ENCODE measurements around the gene ZNF750. TPM values are rescaled to one million over a fixed set of nuclear protein-coding genes. Genes with fewer than 3 reads are reported as not detected.

The ZNF750 gene
- total RNA-seq, 1 donor from 2014 or later = 0.34 TPM

GRCh38 chr17:82882715-82883418, 43.0 kb upstream of the ZNF750 start:
- H3K79me2 ChIP-seq (ENCODE audit: insufficient read depth, low read length) = peaks cover 23% of the 10 kb centered on the region
- peaks cover 2% of the 10 kb centered on the region for H3K27me3 Mint-ChIP-seq (ENCODE audit: low read depth, unreplicated experiment)

GRCh38 chr17:82881900-82882714, 42.3 kb upstream of the ZNF750 start:
- peaks cover 10% of the 10 kb centered on the region for H3K36me3 Mint-ChIP-seq (ENCODE audit: low read depth, unreplicated experiment)
- H3K27ac ChIP-seq (ENCODE audit: low read depth, low read length) = no peak overlapping the region

More at GRCh38 chr17:82882715-82883418, 43.0 kb upstream of the ZNF750 start:
- Histone ChIP-seq H3K36me3 (ENCODE audit: insufficient read depth, low read length) (no peaks in the 10 kb centered on the region), H3K9me3 (ENCODE audit: insufficient read depth, low read depth, low read length) (no peaks in the 10 kb centered on the region), H3K4me2 (ENCODE audit: low read length) (no peak overlapping the region), H4K20me1 (ENCODE audit: insufficient read depth, low read length) (peaks cover 10% of the 10 kb centered on the region), H3K27me3 (ENCODE audit: insufficient read depth, low read length) (no peaks in the 10 kb centered on the region), H3K4me3 (ENCODE audit: insufficient read depth, low read depth, low read length) (no peak overlapping the region), H3K4me1 (ENCODE audit: insufficient read depth, low read length) (peaks cover 7% of the 10 kb centered on the region), H2AFZ (ENCODE audit: low read depth, low read length) (no peak overlapping the region), H3K27ac (ENCODE audit: low read depth, low read length) (no peak overlapping the region), H3K9ac (ENCODE audit: low read length) (no peak overlapping the region)
- no peak overlapping the region for H3K27ac Mint-ChIP-seq (ENCODE audit: unreplicated experiment)
- DNase-seq (ENCODE audit: low read depth) (no peak), FAIRE-seq (no peak)
- H3K36me3 Mint-ChIP-seq (ENCODE audit: low read depth, unreplicated experiment) = peaks cover 17% of the 10 kb centered on the region
- TF ChIP-seq EZH2 (IDR thresholded peaks at IDR 0.05; ENCODE audit: insufficient read depth, low read length) (no peak), CTCF (IDR thresholded peaks at IDR 0.05; ENCODE audit: insufficient read depth, low read depth, low read length) (no peak)
- no peak overlapping the region for H3K4me3 Mint-ChIP-seq (ENCODE audit: unreplicated experiment)
- peaks cover 12% of the 10 kb centered on the region for H3K4me1 Mint-ChIP-seq (ENCODE audit: low read depth, unreplicated experiment)
- peaks cover 4% of the 10 kb centered on the region for H3K9me3 Mint-ChIP-seq (ENCODE audit: unreplicated experiment)

More at GRCh38 chr17:82881900-82882714, 42.3 kb upstream of the ZNF750 start:
- no peak for TF ChIP-seq EZH2 (IDR thresholded peaks at IDR 0.05; ENCODE audit: insufficient read depth, low read length)
- no peak for TF ChIP-seq CTCF (IDR thresholded peaks at IDR 0.05; ENCODE audit: insufficient read depth, low read depth, low read length)
- H3K4me2 ChIP-seq (ENCODE audit: low read length) = no peak overlapping the region
- no peak overlapping the region for H3K9ac ChIP-seq (ENCODE audit: low read length)
- no peaks in the 10 kb centered on the region for H3K9me3 ChIP-seq (ENCODE audit: insufficient read depth, low read depth, low read length)
- no peaks in the 10 kb centered on the region for H3K36me3 ChIP-seq (ENCODE audit: insufficient read depth, low read length)
- no peak overlapping the region for H2AFZ ChIP-seq (ENCODE audit: low read depth, low read length)
- H3K27me3 ChIP-seq (ENCODE audit: insufficient read depth, low read length) = no peaks in the 10 kb centered on the region
- H3K27me3 Mint-ChIP-seq (ENCODE audit: low read depth, unreplicated experiment) = peaks cover 2% of the 10 kb centered on the region
- peaks cover 23% of the 10 kb centered on the region for H3K79me2 ChIP-seq (ENCODE audit: insufficient read depth, low read length)
- DNase-seq (ENCODE audit: low read depth) (no peak), FAIRE-seq (no peak)
- H3K4me3 Mint-ChIP-seq (ENCODE audit: unreplicated experiment) = no peak overlapping the region
- H3K4me3 ChIP-seq (ENCODE audit: insufficient read depth, low read depth, low read length) = no peak overlapping the region
- peaks cover 7% of the 10 kb centered on the region for H3K4me1 ChIP-seq (ENCODE audit: insufficient read depth, low read length)
- H3K9me3 Mint-ChIP-seq (ENCODE audit: unreplicated experiment) = no peaks in the 10 kb centered on the region
- peaks cover 10% of the 10 kb centered on the region for H4K20me1 ChIP-seq (ENCODE audit: insufficient read depth, low read length)
- H3K27ac Mint-ChIP-seq (ENCODE audit: unreplicated experiment) = no peak overlapping the region
- peaks cover 10% of the 10 kb centered on the region for H3K4me1 Mint-ChIP-seq (ENCODE audit: low read depth, unreplicated experiment)
